Cerebellar cortex (tissue), 1 donor: Measurements from ENCODE around the gene COX6B2.
"Not testable (repeated sequence)": the region's sequence is repeated elsewhere in the genome, so short reads cannot be mapped to it uniquely, and the experiment has no call there.

Experiments
- DNase-seq: peaks from one replicate; pipeline ENCODE4 v3.0.0-alpha.2; 2015; ENCODE audit warnings: low spot score

COX6B2 gene, protein sequence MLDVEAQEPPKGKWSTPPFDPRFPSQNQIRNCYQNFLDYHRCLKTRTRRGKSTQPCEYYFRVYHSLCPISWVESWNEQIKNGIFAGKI

DNA sequence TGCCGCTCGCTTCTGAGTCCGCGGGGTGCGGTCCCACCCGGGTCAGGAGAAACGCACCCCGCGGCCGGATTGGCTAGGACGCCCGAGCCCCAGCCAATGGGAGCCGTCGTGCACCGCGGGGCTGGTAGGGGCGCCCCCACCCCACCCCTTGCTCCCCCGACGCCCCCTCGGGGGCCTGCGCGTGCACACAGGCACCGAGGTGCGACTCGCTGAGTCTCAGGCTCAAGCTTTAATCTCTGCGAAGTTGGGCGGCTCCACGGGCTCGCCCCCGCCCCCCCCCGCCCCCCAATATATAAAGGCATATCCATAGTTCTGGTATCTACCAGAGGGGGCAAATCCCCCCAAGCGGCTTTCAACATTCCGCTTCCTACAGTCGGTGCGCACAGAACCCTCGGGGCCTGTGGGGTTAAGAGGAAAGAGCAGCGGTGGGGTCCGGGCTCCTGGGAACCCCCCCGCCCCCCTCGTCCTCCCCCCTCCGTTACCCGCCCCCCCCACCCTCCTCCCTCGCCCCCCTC is at the start of gene COX6B2:
TSS of gene COX6B2 (minus strand) at position 22 of the 515 bp plus-strand sequence. CDS start 198 bp downstream, outside the sequence.
- no peak for DNase-seq

GRCh38 chr19:55402509-55402908 is 48.0 kb upstream of the COX6B2 start:
- DNase-seq, result no peak

- not testable (repeated sequence) for DNase-seq
These were observed 46.9 kb upstream of the COX6B2 start for GRCh38 chr19:55401390-55401789.

GRCh38 chr19:55400281-55401087 is 46.0 kb upstream of the COX6B2 start:
- DNase-seq, result no peak

DNA sequence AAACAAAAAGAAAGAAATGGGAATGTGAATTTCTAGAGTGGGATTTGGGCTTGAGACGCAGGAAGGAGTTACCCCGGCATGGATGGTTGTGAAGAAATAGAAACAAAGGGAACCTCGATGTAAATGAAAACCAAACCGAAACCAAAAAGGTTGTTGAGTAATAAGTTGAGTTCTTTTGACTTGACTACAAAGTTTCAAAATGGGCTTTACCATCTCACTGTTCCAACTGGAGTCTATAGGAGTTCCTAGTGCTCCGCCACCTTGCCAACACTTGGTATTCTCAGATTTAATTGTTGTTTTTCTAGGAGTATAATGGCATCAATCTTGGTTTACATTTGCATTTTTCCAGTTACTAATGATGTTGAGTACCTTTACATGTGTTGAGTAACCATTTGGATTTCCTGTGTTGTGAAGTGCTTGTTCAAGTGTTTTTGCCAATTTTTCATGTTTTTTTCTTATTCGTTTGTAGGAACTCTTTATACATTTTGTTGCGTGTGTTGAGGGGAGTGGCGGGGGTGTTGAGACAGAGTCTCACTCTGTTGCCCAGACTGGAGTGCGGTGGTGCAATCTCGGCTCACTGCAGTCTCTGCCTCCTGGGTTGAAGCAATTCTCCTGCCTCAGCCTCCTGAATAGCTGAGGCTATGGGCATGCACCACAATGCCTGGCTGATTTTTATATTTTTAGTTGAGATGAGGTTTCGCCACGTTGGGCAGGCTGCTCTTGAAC is 43.8 kb upstream of the COX6B2 start:
- DNase-seq, result no peak

GRCh38 chr19:55392820-55393761 is 38.6 kb upstream of the COX6B2 start:
- peak; percentile 14 for DNase-seq

DNA sequence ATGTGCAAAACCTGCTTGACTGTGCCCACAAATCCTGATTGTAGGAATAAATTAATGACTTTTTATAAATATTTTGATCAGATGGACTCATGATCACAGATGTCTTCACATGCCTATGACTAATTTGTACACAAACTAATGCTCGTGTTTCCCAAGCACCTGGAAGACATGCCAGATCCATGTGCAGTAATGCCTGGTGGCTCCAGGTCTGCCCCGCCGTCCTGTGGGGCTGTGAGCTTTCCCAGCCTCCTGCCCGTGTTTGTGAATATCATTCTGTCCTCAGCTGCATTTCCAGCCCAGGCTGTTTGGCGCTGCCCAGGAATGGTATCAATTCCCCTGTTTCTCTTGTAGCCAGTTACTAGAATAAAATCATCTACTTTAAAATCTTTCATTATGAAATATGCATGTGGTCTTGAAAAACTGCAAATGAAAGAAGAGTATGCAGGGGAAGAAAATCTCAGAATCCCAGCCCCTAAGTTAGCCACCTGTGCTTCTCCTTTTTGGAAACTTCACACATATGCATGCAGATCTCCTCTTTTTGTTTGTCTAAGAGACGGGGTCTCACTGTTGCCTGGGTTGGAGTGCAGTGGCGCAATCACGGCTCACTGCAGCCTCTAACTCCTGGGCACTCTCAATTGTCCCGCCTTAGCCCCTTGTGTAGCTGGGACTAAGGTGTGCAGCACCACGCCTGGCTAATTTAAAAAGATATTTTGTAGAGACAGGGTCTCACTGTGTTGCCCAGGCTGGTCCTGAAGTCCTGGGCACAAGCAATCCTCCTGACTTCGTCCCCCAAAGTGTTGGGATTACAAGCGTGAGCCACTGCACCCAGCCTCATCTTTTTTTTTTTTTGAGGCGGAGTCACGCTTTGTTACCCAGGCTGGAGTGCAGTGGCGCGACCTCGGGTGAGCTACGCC is 37.4 kb upstream of the COX6B2 start:
- DNase-seq, result no peak

DNA sequence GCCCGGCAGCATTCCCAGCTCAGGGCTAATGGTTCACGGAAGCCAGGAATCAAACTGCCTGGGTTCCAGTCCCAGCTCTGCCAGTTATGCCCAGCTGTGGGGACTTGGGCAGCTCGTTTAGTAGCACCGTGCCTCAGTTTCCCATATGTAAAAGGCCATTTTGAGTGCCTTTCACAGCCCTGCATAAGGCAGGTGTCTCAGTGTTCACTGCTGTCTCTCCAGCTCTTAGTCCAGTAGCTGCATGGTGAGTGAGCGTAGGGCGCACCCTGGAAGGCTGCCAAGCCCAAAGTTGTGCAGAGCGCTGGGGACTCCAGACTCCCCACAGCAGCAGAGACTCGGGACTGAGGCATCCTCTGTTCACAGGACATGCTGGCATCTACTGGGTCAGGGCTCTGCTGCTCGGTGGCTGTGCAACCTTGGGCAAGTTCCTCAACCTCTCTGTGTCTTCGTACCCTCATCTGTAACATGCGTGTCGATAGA is 36.7 kb upstream of the COX6B2 start:
- DNase-seq, result no peak

DNA sequence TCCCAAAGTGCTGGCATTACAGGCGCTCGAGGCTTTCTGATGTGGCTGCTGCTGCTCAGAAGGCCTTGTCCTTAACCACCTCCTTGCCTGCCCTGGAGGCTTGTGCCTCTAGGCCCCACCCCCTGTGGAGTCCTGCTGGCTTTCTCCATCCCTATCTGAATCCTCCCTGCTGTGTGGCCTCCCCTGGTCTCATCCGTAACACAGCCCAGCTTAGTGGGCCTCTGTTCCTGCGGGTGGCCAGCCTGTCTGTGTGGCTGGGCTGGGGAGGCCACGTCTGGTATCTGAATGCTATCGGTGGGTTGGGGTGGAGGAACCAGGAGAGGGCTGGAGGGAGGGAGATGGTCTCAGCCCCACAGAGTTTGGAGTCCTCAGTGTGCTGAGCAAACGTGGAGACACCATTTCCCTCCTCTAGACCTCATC is 36.0 kb upstream of the COX6B2 start:
- no peak for DNase-seq

- no peak for DNase-seq
These were observed 35.1 kb upstream of the COX6B2 start for GRCh38 chr19:55389386-55390317.

DNA sequence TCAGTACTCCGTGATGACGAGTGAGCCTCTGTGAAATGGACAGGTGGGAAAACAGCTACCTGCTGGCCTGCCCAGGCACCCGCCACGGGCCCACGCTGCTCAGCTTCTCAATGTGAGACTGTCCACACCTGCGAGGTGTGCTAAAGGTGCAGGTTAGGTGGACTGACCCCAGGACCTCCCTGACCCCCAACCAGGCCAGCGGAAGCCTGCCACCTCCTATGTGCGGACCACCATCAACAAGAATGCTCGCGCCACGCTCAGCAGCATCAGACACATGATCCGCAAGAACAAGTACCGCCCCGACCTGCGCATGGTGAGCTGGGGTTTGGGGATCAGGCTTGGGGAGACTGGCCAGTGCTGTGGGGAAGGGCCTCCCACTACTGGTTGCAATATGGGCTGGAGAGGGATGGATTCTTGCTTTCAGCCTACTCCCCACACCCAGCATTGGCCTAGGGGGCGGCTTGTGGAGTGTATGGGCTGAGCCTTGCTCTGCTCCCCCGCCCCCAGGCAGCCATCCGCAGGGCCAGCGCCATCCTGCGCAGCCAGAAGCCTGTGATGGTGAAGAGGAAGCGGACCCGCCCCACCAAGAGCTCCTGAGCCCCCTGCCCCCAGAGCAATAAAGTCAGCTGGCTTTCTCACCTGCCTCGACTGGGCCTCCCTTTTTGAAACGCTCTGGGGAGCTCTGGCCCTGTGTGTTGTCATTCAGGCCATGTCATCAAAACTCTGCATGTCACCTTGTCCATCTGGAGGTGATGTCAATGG is 33.4 kb upstream of the COX6B2 start:
- DNase-seq, result no peak

DNA sequence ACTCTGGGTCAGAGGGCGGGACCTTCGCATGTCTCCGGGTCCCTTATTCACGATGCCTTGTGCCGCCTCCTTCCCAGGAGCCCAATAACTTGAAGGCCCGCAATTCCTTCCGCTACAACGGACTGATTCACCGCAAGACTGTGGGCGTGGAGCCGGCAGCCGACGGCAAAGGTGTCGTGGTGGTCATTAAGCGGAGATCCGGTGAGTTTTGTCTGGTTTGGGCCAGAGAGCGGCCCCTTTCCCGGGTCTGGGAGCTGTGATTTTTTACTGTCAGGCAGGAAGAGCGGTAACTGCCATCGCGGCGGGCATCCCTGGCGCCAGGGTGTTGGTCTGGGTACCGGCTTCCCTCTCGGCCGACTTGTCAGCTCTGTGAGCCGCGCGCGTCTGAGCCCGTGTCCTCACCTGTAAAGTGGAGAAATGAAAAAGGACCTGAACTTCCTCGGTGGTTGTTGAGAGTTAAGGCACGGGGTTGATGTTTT is 32.0 kb upstream of the COX6B2 start:
- no peak for DNase-seq

- DNase-seq, result peak; percentile 99
These were observed 31.4 kb upstream of the COX6B2 start, which contains the start of gene RPL28 for GRCh38 chr19:55385724-55386492. TSS of gene RPL28 (plus strand) at chr19:55385932. CDS start at chr19:55386358, 426 bp downstream.

GRCh38 chr19:55384920-55385723 is 30.6 kb upstream of the COX6B2 start:
- DNase-seq, result peak; percentile 98

DNA sequence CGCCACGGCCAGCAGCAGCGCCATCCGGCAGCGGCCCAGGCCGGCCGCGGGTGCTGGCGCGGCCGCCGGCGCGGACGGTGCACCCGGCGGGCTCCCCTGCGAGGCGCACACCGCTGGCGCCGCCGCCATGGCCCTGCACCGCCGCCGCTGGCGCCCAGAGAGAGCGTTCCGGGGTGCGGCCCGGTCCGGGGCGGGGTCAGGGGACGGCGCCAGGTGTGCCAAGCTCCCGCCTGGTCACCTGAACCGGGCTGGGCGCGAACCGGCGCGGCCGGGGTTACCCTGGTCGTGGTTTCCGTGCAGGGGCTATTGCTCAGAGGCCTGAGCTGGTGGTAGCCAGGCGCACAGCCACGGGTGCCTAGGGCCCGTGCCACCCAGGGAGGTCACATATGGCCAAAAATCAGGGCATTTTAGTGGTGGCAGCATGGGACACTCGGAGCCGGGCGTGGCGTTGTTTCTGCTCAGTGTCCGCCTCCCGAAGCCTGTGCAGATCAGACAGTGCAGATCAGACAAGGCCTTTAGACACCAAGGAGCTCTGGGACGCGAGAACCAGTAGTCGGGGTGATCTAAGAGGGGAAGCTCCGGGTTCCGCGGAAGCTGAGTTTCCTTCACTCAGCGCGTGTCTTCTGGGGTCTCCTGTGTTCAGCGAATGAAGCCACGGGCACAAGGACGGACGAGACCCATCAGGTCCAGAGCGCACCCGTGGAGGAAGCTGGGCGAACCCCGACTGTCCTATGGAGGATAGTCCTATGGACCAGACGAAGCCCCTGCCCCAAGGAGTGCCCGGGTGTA is 29.8 kb upstream of the COX6B2 start, which contains the start of gene TMEM238:
TSS of gene TMEM238 (minus strand) at position 162 of the 789 bp plus-strand sequence. CDS start at position 129, 33 bp downstream.
- no peak for DNase-seq
